ENCODE results near the gene RPRD1B. TPM values are rescaled to one million over a fixed set of nuclear protein-coding genes. Genes with fewer than 3 reads are reported as not detected.

RPRD1B gene
- total RNA-seq, 4 donors from 2014 or later: 18.9 to 28.7 (median 25.4) TPM

GRCh38 chr20:38121741-38122140 lies 88.2 kb downstream of the RPRD1B start:
- TF ChIP-seq, protein P1, sequence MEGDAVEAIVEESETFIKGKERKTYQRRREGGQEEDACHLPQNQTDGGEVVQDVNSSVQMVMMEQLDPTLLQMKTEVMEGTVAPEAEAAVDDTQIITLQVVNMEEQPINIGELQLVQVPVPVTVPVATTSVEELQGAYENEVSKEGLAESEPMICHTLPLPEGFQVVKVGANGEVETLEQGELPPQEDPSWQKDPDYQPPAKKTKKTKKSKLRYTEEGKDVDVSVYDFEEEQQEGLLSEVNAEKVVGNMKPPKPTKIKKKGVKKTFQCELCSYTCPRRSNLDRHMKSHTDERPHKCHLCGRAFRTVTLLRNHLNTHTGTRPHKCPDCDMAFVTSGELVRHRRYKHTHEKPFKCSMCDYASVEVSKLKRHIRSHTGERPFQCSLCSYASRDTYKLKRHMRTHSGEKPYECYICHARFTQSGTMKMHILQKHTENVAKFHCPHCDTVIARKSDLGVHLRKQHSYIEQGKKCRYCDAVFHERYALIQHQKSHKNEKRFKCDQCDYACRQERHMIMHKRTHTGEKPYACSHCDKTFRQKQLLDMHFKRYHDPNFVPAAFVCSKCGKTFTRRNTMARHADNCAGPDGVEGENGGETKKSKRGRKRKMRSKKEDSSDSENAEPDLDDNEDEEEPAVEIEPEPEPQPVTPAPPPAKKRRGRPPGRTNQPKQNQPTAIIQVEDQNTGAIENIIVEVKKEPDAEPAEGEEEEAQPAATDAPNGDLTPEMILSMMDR (IDR thresholded peaks at IDR 0.05; ENCODE audit: low read depth): no peak

- TF ChIP-seq, protein P1 (IDR thresholded peaks at IDR 0.05; ENCODE audit: low read depth): no peak
Measured at GRCh38 chr20:38123021-38123587, 89.6 kb downstream of the RPRD1B start.

DNA sequence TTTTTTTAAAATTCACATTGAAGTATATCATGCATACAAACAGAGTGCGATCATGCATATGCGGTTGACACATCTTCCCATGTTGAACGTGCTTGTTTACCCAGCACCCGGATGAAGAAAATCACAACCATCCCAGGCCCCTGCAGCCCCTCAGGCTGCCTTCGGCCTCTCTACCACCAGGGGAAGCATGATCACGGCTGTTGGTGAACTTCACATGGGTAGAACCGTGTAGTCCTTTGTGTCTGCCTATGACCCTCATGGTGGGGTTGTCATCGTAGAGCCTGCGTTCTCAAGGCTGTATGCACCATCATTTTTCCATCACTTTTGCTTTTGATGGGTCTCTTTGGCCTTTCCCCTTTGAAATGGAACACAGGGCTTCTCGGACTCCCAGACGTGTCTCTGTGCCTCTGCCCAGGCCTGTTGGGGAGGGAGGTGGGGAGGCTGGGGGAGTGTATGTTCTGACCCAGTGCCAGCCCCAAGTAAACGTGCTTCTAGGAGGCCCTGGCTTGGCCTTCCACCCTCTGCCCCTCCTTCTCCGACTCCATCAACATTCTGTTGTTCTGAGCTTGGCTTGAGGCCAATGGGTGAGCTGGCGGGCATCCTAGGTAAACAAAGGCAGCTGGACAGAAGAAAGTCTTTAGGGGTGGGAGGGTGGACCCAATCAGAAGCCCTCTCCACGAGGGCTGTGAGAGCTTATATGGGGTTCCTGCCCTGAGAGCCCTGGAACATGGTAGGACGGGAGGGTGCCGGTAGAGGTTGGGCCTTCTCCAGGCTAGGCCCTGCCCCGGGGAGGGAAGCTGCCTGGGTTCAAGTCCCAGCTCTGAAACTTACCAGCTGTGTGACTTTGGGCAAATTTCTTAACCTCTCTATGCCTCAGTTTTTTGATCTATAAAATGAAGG lies 91.9 kb downstream of the RPRD1B start:
- TF ChIP-seq, protein P1 (IDR thresholded peaks at IDR 0.05; ENCODE audit: low read depth): no peak

DNA sequence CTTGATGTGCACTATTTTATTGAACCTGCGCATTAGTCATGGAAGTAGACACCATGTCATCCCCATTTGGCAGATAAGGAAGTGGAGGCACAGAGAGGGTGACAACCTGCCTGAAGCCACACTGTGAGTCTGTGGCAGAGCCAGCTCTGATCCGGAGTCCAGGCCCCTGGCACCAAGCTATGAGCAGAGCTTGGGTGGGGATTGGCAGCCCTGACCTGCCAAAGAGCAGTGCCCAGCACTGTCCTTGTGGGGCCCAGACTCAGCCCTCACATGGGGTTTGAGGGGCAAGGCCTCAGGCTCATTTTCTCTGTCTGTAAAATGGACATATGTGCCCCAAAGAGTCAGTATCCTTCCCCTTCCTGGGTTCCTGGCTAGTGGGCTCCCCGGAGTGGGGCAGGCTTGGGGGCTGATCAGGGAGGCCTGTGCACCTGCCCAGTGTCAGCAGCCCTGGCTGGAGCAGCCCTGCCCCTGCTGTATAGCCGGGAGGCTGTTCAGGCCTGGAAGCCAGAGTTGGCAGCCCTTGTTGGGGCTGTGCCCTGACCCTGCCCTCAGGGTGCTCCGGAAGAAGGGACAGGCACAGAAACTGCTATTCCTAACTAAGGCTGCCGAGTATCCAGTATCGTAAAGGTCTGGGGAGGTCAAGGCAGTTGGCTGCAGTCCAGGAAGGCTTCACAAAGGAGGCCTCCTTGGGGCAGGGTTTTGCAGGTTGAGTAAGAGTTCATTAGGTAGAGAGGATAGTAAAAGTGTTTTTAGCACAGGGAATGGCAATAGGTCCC lies 92.8 kb downstream of the RPRD1B start:
- TF ChIP-seq, protein P1 (IDR thresholded peaks at IDR 0.05; ENCODE audit: low read depth): no peak

DNA sequence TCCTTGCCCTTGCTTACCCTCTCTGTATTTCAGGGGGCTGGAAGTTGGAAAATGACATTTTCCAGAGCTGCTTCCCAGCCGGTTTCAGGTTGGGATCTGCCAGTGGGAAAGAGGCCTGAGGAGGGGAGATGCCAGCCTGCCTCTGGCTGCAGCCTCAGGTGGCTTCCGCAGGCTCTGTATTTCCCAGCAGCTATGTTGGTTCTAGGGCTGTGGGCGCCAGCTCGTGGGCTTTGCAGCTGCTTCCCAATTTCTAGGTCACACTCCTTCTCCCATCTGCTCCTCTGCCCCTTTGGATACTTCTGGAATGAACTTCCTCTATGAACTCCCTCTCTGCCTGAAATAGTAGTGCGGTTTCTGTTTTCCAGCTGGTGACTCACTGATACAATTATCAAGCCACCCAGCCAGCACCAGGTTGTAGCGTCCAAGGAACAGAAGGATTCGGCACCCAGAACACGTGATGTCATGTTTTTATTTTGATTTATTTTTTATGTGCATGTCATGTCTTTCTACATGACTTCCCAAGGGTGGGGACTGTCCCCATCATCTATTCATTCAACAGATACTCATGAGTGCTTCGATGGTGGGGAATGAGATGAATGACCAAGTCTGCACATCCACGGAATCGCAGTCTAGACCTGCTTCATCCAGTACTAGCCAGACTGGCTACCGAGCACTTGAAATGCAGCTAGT lies 93.5 kb downstream of the RPRD1B start:
- TF ChIP-seq, protein P1 (IDR thresholded peaks at IDR 0.05; ENCODE audit: low read depth): no peak

GRCh38 chr20:38127920-38128528 lies 94.5 kb downstream of the RPRD1B start:
- TF ChIP-seq, protein P1 (IDR thresholded peaks at IDR 0.05; ENCODE audit: low read depth): no peak

Measured in subcutaneous adipose tissue (tissue), 4 donors.